ENCODE data around the gene KAZN.

DNA sequence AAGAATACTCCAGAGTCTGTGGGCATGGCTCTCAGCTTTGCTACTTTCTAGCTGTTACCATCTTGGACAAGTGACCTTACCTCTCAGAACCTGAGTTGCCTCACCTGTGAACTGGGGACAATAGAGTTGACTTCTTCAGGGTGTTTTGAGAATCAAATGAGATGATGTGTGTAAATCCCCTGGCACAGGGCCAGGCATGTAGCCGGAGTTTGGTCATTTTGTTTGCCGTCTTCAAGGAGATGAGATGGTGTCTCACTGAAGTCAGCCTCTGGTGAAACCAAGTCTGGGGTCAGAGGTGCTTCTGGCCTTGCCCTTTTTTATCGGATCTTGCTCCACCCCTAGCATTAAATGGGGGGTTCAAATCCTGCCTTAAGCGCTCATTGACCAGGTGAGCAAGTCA, 405.9 kb downstream of the KAZN start:
- TF ChIP-seq, protein P1, sequence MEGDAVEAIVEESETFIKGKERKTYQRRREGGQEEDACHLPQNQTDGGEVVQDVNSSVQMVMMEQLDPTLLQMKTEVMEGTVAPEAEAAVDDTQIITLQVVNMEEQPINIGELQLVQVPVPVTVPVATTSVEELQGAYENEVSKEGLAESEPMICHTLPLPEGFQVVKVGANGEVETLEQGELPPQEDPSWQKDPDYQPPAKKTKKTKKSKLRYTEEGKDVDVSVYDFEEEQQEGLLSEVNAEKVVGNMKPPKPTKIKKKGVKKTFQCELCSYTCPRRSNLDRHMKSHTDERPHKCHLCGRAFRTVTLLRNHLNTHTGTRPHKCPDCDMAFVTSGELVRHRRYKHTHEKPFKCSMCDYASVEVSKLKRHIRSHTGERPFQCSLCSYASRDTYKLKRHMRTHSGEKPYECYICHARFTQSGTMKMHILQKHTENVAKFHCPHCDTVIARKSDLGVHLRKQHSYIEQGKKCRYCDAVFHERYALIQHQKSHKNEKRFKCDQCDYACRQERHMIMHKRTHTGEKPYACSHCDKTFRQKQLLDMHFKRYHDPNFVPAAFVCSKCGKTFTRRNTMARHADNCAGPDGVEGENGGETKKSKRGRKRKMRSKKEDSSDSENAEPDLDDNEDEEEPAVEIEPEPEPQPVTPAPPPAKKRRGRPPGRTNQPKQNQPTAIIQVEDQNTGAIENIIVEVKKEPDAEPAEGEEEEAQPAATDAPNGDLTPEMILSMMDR (IDR thresholded peaks at IDR 0.05) = no peak
- TF ChIP-seq JUN (IDR thresholded peaks at IDR 0.05) (no peak), EP300 (IDR thresholded peaks at IDR 0.05) (no peak)

All from A549 (cell line).